Astrocyte (in vitro differentiated cells and primary cell): Measurements from ENCODE around the gene PXN.

Experiments
- CTCF ChIP-seq: IDR thresholded peaks from 2 replicates; pipeline ENCODE4 v1.5.1; 2011; ENCODE audit warnings: low read depth, mild to moderate bottlenecking, inconsistent platforms, low read length, moderate library complexity; ENCODE audit not compliant: insufficient read depth
- EZH2 ChIP-seq: IDR thresholded peaks from 2 replicates; pipeline ENCODE4 v1.6.1; 2012; ENCODE audit warnings: mild to moderate bottlenecking, low read length, inconsistent platforms; ENCODE audit not compliant: insufficient read depth

- TF ChIP-seq CTCF (no peak), EZH2 (no peak)
Measured at GRCh38 chr12:120183211-120183631, 82.3 kb downstream of the PXN start.
